Peyer's patch (tissue), 4 donors: ENCODE results near the gene SHKBP1.

ENCODE experiments used
- CTCF ChIP-seq, 6 experiments: fragments of 450-650 bp in 4 of 6; fragments of 200-600 bp in 2 of 6; sonication (generic) in 1 of 6; IDR thresholded peaks; one replicate each; pipeline ENCODE4 v1.5.1; 2017 to 2019; ENCODE audit warnings: antibody characterized with exemption in 6 of 6, mild to moderate bottlenecking in 3 of 6, moderate library complexity in 1 of 6
- POLR2A ChIP-seq, 2 donors: fragments of 450-650 bp; IDR thresholded peaks; one replicate each; pipeline ENCODE4 v1.5.1; 2017; ENCODE audit warnings: antibody characterized with exemption in 2 of 2, mild to moderate bottlenecking in 2 of 2, moderate library complexity in 2 of 2

GRCh38 chr19:40565355-40565754 is 11.3 kb upstream of the SHKBP1 start:
- TF ChIP-seq CTCF (IDR thresholded peaks at IDR 0.05) (no peak), POLR2A (IDR thresholded peaks at IDR 0.05) (no peak)
